HEK293 (cell line): ENCODE results near the gene ZC3H10.

Experiments
- CTCF ChIA-PET: fragments of 350-600 bp; formaldehyde crosslinking; extraction: SDS; loops from one replicate; lab custom pipeline; 2021; ENCODE audit warnings: antibody characterized with exemption; lab: Yijun Ruan, JAX
- POLR2A ChIA-PET: fragments of 300-600 bp; formaldehyde crosslinking; extraction: SDS; loops from one replicate; lab custom pipeline; 2020; ENCODE audit warnings: antibody characterized with exemption, inconsistent platforms; lab: Yijun Ruan, JAX
- H3K27ac ChIP-seq: fragments of 200-500 bp; sonication (Bioruptor generic); 2 replicates; pipeline ENCODE4 v1.5.1; 2014; ENCODE audit warnings: low read depth, low read length, control low read depth, inconsistent platforms; ENCODE audit errors: extremely low read depth
- H3K36me3 ChIP-seq, 2 experiments: fragments of 200-500 bp in 1 of 2; sonication (Bioruptor generic) in 1 of 2; 1 replicate in 1 of 2; 2 replicates in 1 of 2; pipeline ENCODE4 v1.5.1; 2014 to 2017; ENCODE audit warnings: inconsistent platforms in 2 of 2, low read length in 2 of 2; ENCODE audit not compliant: control insufficient read depth in 2 of 2, insufficient read depth in 1 of 2
- H3K4me1 ChIP-seq: fragments of 200-500 bp; sonication (Bioruptor generic); 2 replicates; pipeline ENCODE4 v1.5.1; 2014; ENCODE audit warnings: mild to moderate bottlenecking, low read length, inconsistent platforms; ENCODE audit not compliant: control insufficient read depth, insufficient read depth
- H3K4me3 ChIP-seq: 2 replicates; pipeline ENCODE4 v1.5.1; 2011; ENCODE audit warnings: low read depth, mild to moderate bottlenecking, control low read depth, low read length, moderate library complexity
- H3K9me3 ChIP-seq: fragments of 200-500 bp; sonication (Bioruptor generic); 2 replicates; pipeline ENCODE4 v1.5.1; 2014; ENCODE audit warnings: low read depth, low read length, inconsistent platforms; ENCODE audit not compliant: control insufficient read depth, insufficient read depth
- HOXA7 ChIP-seq: sonication (generic); formaldehyde crosslinking; IDR thresholded peaks from 2 replicates; pipeline ENCODE4 v1.8.1; 2022; ENCODE audit warnings: missing genetic modification reagents, borderline replicate concordance
- HOXC10 ChIP-seq: sonication (generic); formaldehyde crosslinking; IDR thresholded peaks from 2 replicates; pipeline ENCODE4 v1.8.1; 2023; ENCODE audit warnings: mild to moderate bottlenecking, missing genetic modification reagents
- KLF10 ChIP-seq: fragments of 450-650 bp; IDR thresholded peaks from 2 replicates; pipeline ENCODE4 v1.5.1; 2018; ENCODE audit warnings: missing biosample characterization, mild to moderate bottlenecking, missing genetic modification characterization
- PRDM10 ChIP-seq: fragments of 450-650 bp; formaldehyde crosslinking; IDR thresholded peaks from 2 replicates; pipeline ENCODE4 v1.5.1; 2016; ENCODE audit warnings: missing biosample characterization, missing genetic modification characterization
- PRDM2 ChIP-seq: fragments of 450-650 bp; formaldehyde crosslinking; IDR thresholded peaks from 2 replicates; pipeline ENCODE4 v1.5.1; 2016; ENCODE audit warnings: missing biosample characterization, missing genetic modification characterization, borderline replicate concordance
- SP2 ChIP-seq: fragments of 450-650 bp; formaldehyde crosslinking; IDR thresholded peaks from 2 replicates; pipeline ENCODE4 v1.5.1; 2016; ENCODE audit warnings: missing biosample characterization, missing genetic modification characterization
- ZBTB20 ChIP-seq: fragments of 450-650 bp; formaldehyde crosslinking; IDR thresholded peaks from 2 replicates; pipeline ENCODE4 v1.5.1; 2016; ENCODE audit warnings: missing biosample characterization, missing genetic modification characterization
- ZBTB7A ChIP-seq: fragments of 450-650 bp; formaldehyde crosslinking; IDR thresholded peaks from 2 replicates; pipeline ENCODE4 v1.5.1; 2016; ENCODE audit warnings: low read depth, missing biosample characterization, missing genetic modification characterization
- ZNF169 ChIP-seq: fragments of 450-650 bp; formaldehyde crosslinking; IDR thresholded peaks from 2 replicates; pipeline ENCODE4 v1.5.1; 2016; ENCODE audit warnings: missing biosample characterization, missing genetic modification characterization
- ZNF184 ChIP-seq: fragments of 450-650 bp; IDR thresholded peaks from 2 replicates; pipeline ENCODE4 v1.5.1; 2018; ENCODE audit warnings: missing biosample characterization, mild to moderate bottlenecking, missing genetic modification characterization
- ZNF2 ChIP-seq: fragments of 450-650 bp; formaldehyde crosslinking; IDR thresholded peaks from 2 replicates; pipeline ENCODE4 v1.5.1; 2016; ENCODE audit warnings: missing biosample characterization, missing genetic modification characterization
- ZNF341 ChIP-seq: fragments of 450-650 bp; formaldehyde crosslinking; IDR thresholded peaks from 2 replicates; pipeline ENCODE4; 2016; ENCODE audit warnings: low read depth, missing biosample characterization, missing genetic modification characterization
- ZNF510 ChIP-seq: fragments of 450-650 bp; formaldehyde crosslinking; IDR thresholded peaks from 2 replicates; pipeline ENCODE4 v1.5.1; 2018; ENCODE audit warnings: mild to moderate bottlenecking, missing genetic modification characterization, missing biosample characterization; ENCODE audit not compliant: insufficient replicate concordance
- ZNF548 ChIP-seq: fragments of 450-650 bp; formaldehyde crosslinking; IDR thresholded peaks from 2 replicates; pipeline ENCODE4 v1.5.1; 2016; ENCODE audit warnings: missing biosample characterization, missing genetic modification characterization
- ZNF585B ChIP-seq: fragments of 450-650 bp; formaldehyde crosslinking; IDR thresholded peaks from 2 replicates; pipeline ENCODE4 v1.5.1; 2016; ENCODE audit warnings: missing biosample characterization, missing genetic modification characterization
- ZNF664 ChIP-seq: fragments of 450-650 bp; formaldehyde crosslinking; IDR thresholded peaks from 2 replicates; pipeline ENCODE4 v1.5.1; 2016; ENCODE audit warnings: missing biosample characterization, missing genetic modification characterization
- ZNF768 ChIP-seq: fragments of 450-650 bp; formaldehyde crosslinking; IDR thresholded peaks from 2 replicates; pipeline ENCODE4 v1.5.1; 2018; ENCODE audit warnings: missing biosample characterization, mild to moderate bottlenecking, missing genetic modification characterization
- ZNF785 ChIP-seq: fragments of 450-650 bp; formaldehyde crosslinking; IDR thresholded peaks from 2 replicates; pipeline ENCODE4 v1.5.1; 2016; ENCODE audit warnings: missing biosample characterization, missing genetic modification characterization
- ZNF792 ChIP-seq: fragments of 450-650 bp; formaldehyde crosslinking; IDR thresholded peaks from 2 replicates; pipeline ENCODE4 v1.5.1; 2016; ENCODE audit warnings: missing biosample characterization, missing genetic modification characterization
- TF ChIP-seq, protein P1 (sequence below): fragments of 450-650 bp; formaldehyde crosslinking; optimal IDR thresholded peaks from 2 replicates; pipeline ENCODE3; 2016; ENCODE audit warnings: missing biosample characterization, mild to moderate bottlenecking, missing genetic modification characterization
- TF ChIP-seq, protein P2 (sequence below): fragments of 450-650 bp; formaldehyde crosslinking; IDR thresholded peaks from 2 replicates; pipeline ENCODE4 v1.5.1; 2016; ENCODE audit warnings: missing biosample characterization, missing genetic modification characterization

ZC3H10 gene

GRCh38 chr12:56158029-56158925 is 40.2 kb downstream of the ZC3H10 start, which contains the start of gene MYL6 (continued):
- TF ChIP-seq, protein P1, sequence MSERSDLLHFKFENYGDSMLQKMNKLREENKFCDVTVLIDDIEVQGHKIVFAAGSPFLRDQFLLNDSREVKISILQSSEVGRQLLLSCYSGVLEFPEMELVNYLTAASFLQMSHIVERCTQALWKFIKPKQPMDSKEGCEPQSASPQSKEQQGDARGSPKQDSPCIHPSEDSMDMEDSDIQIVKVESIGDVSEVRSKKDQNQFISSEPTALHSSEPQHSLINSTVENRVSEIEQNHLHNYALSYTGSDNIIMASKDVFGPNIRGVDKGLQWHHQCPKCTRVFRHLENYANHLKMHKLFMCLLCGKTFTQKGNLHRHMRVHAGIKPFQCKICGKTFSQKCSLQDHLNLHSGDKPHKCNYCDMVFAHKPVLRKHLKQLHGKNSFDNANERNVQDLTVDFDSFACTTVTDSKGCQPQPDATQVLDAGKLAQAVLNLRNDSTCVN: peak; percentile 24
- peak; percentile 88 for TF ChIP-seq ZBTB7A (tag by site-specific recombination)
- TF ChIP-seq, protein P2, sequence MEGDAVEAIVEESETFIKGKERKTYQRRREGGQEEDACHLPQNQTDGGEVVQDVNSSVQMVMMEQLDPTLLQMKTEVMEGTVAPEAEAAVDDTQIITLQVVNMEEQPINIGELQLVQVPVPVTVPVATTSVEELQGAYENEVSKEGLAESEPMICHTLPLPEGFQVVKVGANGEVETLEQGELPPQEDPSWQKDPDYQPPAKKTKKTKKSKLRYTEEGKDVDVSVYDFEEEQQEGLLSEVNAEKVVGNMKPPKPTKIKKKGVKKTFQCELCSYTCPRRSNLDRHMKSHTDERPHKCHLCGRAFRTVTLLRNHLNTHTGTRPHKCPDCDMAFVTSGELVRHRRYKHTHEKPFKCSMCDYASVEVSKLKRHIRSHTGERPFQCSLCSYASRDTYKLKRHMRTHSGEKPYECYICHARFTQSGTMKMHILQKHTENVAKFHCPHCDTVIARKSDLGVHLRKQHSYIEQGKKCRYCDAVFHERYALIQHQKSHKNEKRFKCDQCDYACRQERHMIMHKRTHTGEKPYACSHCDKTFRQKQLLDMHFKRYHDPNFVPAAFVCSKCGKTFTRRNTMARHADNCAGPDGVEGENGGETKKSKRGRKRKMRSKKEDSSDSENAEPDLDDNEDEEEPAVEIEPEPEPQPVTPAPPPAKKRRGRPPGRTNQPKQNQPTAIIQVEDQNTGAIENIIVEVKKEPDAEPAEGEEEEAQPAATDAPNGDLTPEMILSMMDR (tag by site-specific recombination): peak; percentile 30

DNA sequence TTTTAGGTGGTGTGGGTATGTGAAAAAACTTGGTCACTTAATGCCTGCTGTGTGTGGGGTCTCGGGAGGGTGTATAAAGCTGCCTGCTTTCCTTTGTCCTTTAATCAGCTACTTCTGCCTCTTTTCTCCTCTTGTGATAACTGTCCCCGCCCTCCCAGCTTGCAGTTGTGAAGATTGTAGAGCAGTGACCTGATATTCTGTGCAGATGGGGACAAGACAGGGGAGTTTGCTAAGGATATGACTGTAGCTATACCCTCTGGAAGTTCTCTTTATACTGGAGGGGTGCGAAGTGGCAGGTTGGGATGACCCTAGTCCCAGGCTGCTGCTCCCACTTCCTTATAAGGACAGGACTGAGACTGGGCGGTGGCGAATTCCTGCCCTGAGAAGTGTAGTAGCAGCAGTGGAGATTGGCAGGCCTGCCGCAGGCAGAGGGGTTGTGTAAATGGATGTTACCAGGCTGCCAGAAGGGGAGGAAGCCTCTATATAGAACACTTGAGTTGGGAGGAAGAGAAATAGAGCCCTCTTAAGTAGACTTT is 40.9 kb downstream of the ZC3H10 start:
- Histone ChIP-seq H3K36me3 (peaks cover 19 to 69% of the 10 kb centered on the region in 2 experiments), H3K4me3 (peak overlapping the region; percentile 90), H3K27ac (peak overlapping the region; percentile 92), H3K9me3 (no peaks in the 10 kb centered on the region), H3K4me1 (peaks cover 3% of the 10 kb centered on the region; the same call in 1 of the 2 replicates)
- ChIA-PET CTCF (interaction anchor here (0.6 to 2.0 kb wide), 6 partner anchors 31 to 395 kb away, joined by 3 to 17 read pairs (median 6); partner anchors contain the start of genes ERBB3, ESYT1 and SMARCC2), POLR2A (interaction anchor here (0.8 to 2.8 kb wide), 14 partner anchors 11 to 477 kb away, joined by 3 to 42 read pairs (median 4); partner anchors contain the start of genes ESYT1, PA2G4, RNF41 and SMARCC2)
- TF ChIP-seq ZNF792 (tag by site-specific recombination) (no peak), HOXC10 (CRISPR knock-in tag) (no peak), ZNF184 (tag by site-specific recombination) (no peak), ZNF785 (tag by site-specific recombination) (no peak), ZNF341 (peak; percentile 57), ZNF510 (tag by site-specific recombination) (no peak), KLF10 (tag by site-specific recombination) (no peak), HOXA7 (CRISPR knock-in tag) (no peak), ZBTB20 (peak; percentile 51; the same call in 1 of the 2 replicates), ZNF169 (no peak), ZNF664 (tag by site-specific recombination) (no peak), SP2 (tag by site-specific recombination) (peak; percentile 36), ZNF768 (no peak), PRDM2 (tag by site-specific recombination) (no peak), ZNF585B (no peak), PRDM10 (tag by site-specific recombination) (peak; percentile 61), ZNF548 (tag by site-specific recombination) (no peak), ZNF2 (tag by site-specific recombination) (0 out of 2 replicates have a peak, but pooled peaks have one; percentile 13)
